Vagina (tissue), 2 donors: ENCODE data around the gene SNX9.

ENCODE experiments used
- POLR2A ChIP-seq, 2 donors: fragments of 450-650 bp; IDR thresholded peaks; one replicate each; pipeline ENCODE4 v1.6.1; 2017; ENCODE audit warnings: antibody characterized with exemption in 2 of 2, mild to moderate bottlenecking in 2 of 2, moderate library complexity in 2 of 2
- POLR2AphosphoS5 ChIP-seq, 2 donors: sonication (generic); formaldehyde crosslinking; IDR thresholded peaks; one replicate each; pipeline ENCODE4 v1.9.0; 2017; ENCODE audit warnings: antibody characterized with exemption in 2 of 2, mild to moderate bottlenecking in 2 of 2, low read depth in 1 of 2; ENCODE audit not compliant: insufficient read depth in 1 of 2
- TF ChIP-seq, protein P1 (sequence below), 3 experiments: fragments of 450-650 bp in 2 of 3; fragments of 200-600 bp in 1 of 3; sonication (generic) in 1 of 3; IDR thresholded peaks; one replicate each; pipeline ENCODE4 v1.5.1; 2017 to 2019; ENCODE audit warnings: antibody characterized with exemption in 3 of 3, mild to moderate bottlenecking in 2 of 3, moderate library complexity in 2 of 3

DNA sequence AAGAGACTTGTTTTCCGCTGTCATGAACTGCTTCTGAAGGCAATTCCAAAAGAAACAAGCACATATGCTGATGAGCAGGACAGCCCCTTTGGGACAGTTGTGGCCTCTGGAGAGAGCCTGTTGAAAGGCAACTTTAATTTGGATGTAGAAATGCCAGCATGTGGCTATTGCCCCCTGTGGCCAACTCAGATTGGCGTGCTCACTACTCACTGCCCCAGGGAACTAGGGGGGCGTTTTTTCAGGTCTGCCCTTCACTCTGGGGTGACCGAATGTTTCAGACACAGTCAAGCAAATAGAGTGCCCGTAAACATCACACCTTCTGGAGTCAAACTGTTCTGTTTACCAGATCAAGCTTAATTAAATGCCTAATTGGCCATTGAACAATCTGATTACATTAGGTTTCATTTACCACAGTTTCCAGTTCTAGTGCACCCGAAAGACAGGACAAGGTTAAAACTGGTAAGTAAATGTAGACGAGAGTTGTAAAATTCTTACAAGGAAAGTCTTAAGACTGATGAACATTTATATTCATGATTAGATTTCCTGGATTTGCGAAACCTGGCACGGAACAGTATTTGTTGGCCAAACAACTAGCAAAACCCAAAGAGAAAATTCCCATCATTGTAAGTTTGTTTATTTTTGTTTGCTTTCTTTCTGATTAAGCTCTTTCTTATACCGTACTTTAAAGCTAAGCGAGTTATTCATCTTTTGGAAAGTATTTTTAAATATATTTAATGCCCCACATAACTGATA, 82.7 kb downstream of the SNX9 start:
- no peak for TF ChIP-seq POLR2A (IDR thresholded peaks at IDR 0.05)
- TF ChIP-seq, protein P1, sequence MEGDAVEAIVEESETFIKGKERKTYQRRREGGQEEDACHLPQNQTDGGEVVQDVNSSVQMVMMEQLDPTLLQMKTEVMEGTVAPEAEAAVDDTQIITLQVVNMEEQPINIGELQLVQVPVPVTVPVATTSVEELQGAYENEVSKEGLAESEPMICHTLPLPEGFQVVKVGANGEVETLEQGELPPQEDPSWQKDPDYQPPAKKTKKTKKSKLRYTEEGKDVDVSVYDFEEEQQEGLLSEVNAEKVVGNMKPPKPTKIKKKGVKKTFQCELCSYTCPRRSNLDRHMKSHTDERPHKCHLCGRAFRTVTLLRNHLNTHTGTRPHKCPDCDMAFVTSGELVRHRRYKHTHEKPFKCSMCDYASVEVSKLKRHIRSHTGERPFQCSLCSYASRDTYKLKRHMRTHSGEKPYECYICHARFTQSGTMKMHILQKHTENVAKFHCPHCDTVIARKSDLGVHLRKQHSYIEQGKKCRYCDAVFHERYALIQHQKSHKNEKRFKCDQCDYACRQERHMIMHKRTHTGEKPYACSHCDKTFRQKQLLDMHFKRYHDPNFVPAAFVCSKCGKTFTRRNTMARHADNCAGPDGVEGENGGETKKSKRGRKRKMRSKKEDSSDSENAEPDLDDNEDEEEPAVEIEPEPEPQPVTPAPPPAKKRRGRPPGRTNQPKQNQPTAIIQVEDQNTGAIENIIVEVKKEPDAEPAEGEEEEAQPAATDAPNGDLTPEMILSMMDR (IDR thresholded peaks at IDR 0.05): no peak
- no peak for TF ChIP-seq POLR2AphosphoS5 (IDR thresholded peaks at IDR 0.05; ENCODE audit: insufficient read depth in 1 of 2, low read depth in 1 of 2)
